Fibroblast of skin of scalp (primary cell): Measurements from ENCODE around the gene SYCN. TPM values are rescaled to one million over a fixed set of nuclear protein-coding genes. Genes with fewer than 3 reads are reported as not detected.
"Not testable (repeated sequence)": the region's sequence is repeated elsewhere in the genome, so short reads cannot be mapped to it uniquely, and the experiment has no call there.

Experiments used
- DNase-seq: peaks from one replicate; pipeline ENCODE4 v3.0.0-alpha.2; 2013
- polyA plus RNA-seq, 2 experiments: library from polyadenylated mRNA; unstranded; fragments of 120-200 nt; gene quantifications; one replicate each; pipeline ENCODE4 v1.2.1, GENCODE V29; 2013; ENCODE audit not compliant: insufficient read length in 2 of 2

SYCN gene
- not detected for polyA plus RNA-seq (2013, experiment 1 of 2; ENCODE audit: insufficient read length)
- not detected for polyA plus RNA-seq (2013, experiment 2 of 2; ENCODE audit: insufficient read length)

DNA sequence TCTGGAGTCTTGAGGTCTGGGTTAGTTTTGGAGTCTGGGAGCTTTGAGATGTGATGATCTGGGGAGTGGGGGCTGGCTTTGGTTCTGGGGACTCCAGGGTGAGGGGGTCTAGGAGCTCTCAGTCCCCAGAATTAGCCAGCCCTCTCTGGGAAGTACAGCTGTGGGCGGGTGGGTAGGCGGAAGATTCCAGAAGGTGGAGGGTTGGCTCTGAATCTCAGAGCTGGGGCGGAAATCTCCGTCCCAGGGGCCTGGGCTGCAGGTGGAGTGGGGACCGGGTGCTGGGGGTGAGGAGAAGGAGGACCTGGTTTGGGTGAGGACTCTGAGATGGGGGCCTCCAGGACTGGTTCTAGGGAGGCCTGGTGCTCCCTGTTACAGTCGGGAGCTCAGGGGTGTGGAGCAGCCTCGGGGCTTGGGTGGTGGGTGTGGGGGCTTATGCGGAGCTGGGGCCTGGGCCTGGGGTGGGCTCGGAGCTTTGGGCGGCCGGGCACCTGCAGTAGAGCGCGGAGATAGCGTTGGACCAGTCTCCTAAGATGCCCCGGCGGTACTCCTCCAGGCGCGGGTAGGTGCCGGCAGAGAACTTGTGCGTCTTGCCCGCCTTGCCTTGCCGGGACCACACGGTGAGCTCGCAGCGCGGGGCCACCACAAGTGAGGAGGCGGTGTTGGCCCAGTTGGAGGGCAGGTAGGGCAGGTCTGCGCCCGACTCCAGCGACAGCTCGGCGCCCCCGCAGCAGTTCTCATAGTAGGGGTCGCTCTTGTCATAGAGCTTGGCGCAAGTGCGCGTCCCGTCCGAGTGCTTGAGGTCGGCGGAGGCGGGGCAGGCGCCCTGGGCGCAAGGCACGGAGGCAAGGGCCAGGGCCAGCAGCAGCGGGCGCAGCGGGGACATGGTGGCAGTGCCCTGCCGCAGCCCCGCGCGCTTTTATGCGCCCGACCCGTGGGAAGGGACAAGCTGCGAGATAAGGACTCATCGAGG lies at the start of gene SYCN:
SYCN (minus strand) TSS at position 892 of the 970 bp plus-strand sequence; CDS start at position 883, 9 bp downstream.
- no peak for DNase-seq

DNA sequence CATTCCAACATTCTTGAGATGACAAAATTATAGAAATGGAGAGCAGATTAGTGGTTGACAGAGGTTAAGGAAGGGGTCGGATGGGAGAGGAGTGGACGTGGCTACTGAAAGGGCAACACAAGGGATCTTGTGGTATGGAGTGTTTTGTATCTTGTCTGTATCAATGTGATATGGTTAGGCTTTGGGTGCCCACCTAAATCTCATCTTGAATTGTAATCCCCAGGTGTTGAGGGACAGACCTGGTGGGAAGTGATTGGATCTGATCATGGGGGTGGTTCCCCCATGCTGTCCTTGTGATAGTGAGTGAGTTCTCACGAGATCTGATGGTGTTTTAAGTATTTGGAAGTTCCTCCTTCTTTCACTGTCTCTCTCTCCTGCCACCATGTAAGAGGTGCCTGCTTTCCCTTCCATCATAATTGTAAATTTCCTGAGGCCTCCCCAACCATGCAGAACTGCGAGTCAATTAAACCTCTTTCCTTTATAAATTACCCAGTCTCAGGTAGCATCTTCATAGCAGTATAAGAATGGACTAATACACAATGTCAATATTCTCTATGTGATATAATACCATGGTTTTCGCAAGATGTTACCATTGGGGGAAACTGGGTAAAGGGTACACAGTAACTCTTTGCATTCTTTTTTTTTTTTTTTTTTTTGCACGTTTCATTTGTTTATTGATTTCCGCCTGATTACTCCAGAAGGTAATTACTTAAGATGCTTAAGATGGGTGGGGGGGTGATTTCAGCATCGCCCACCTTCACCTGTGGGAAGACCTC lies 49.5 kb upstream of the SYCN start:
- DNase-seq, result no peak

DNA sequence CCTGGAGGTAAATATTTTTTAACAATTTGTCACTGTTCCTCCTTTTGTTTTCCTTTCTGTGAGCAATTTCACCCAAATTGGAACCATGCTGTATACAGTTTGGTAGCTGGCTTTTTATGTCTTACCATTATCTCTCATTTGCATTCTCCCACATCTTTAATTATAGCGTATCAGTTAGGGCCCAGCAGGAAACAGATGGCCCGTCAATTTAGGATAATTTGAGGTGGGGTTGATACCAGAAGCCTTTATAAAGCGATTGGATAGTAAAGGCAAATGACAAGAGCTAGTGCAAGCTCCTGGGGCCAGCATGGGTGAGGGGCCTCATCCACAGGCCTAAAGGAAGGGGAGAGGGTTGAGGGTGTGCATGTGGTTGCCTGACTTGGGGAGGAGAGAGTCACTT lies 48.4 kb upstream of the SYCN start:
- no peak for DNase-seq

DNA sequence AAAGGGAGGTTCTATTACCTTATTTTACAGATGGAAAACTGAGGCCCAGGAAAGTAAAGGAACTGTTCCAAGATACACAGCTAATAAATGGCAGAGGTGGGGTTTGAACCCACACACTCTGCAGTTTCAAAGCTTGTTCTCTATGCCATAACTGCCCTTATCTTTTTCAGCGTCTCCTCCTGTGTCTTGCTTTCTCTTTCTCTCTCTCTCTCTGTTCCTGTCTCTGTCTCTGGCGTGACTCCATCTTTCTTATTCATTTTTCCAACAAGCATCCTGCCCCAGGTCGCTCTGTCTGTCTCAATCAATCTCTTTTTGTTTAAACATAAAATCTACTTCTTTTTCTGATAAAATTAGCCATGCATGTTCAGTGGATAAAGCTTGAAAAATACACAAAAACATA lies 47.8 kb upstream of the SYCN start:
- DNase-seq, result no peak

DNA sequence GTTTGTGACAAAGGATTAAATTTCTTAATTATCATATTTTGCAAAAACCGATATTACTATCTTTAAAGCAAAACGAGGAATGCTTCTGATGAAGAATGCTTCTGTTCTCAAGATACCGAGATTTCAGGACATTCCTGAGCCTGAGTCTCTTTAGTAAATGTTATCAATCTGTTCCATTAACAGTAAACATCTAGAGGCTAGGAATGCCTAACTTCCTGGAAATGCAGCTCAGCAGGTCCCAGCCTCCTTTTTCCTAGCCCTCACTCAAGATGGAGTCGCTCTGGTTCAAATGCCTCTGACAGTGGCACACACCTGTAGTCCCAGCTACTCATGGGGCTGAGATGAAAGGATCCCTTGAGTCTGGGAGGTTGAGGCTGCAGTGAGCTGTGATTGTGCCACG lies 47.0 kb upstream of the SYCN start:
- no peak for DNase-seq

DNA sequence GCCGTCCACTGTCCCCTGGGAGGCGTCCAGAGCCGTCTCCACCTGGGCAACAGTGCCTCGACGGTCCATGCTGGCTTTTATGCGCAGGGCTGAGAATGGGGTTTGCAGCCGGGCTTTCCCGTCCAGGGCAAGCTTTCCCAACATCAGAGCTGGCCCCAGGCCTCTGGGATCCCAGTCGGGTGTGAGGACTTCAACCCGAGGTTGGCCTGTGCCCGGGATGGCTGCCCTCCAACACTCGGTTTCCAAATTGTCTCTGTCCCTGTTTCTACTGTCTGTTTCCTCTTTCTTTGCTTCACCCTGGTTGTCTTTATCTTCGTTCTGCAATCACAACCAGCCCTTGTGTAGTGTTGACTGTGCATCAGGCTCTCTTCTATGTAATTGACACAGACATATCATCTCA lies 44.7 kb upstream of the SYCN start, which contains the start of gene IFNL4:
IFNL4 (minus strand) TSS at position 51 of the 400 bp plus-strand sequence.
- no peak for DNase-seq

DNA sequence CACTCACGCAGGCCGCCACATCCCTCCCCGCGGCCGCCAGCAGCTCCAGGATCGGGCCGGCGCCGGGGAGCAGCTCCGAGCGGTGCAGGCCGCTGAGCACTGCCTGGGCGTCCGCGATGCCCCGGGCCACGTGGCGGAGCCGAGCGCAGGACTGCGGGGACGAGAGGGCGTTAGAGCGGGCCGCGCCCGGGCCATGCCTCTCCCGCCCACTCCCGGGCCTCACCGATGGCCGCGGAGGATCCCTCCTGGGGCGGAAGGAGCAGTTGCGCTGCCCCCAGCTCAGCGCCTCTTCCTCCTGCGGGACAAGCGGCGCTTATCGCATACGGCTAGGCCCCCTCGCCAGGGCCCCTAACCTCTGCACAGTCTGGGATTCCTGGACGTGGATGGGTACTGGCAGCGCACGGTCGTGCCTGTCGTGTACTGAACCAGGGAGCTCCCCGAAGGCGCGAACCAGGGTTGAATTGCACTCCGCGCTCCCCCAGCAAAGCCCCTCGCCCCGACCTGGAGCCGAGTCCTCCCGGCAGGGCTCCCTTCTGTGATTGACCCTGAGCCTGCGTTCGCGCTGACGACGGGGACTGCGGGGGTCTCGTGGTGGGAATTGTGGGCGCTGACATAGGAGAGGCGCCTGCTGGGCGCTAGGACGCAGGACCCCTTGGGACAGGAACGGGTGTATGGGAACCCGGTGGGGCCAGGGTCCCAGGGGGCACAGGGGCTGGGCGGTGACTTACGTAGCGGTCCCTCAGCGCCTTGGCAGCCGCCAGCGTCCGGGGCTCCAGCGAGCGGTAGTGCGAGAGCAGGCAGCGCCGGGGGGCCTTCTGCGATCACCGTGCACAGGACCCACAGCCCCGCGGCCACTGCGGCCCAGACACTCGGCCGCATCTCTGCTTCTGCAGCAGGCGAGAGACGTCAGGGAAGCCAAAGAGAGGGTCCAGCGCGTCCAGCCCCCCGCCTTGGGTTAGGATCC lies 43.9 kb upstream of the SYCN start:
- DNase-seq, result peak; percentile 14

- peak; percentile 14 for DNase-seq
These were observed 43.0 kb upstream of the SYCN start for GRCh38 chr19:39246951-39247669.

- DNase-seq, result not testable (repeated sequence)
These were observed 41.1 kb upstream of the SYCN start for GRCh38 chr19:39245166-39245565.

GRCh38 chr19:39244410-39245100 lies 40.5 kb upstream of the SYCN start, which contains the start of gene IFNL3:
Gene IFNL3, minus strand, starts transcription at chr19:39245006. Its CDS starts 39 bp downstream, at chr19:39244967.
- not testable (repeated sequence) for DNase-seq

GRCh38 chr19:39243741-39244140 lies 39.7 kb upstream of the SYCN start:
- not testable (repeated sequence) for DNase-seq

- no peak for DNase-seq
These were observed 36.4 kb upstream of the SYCN start for GRCh38 chr19:39240421-39240820.

DNA sequence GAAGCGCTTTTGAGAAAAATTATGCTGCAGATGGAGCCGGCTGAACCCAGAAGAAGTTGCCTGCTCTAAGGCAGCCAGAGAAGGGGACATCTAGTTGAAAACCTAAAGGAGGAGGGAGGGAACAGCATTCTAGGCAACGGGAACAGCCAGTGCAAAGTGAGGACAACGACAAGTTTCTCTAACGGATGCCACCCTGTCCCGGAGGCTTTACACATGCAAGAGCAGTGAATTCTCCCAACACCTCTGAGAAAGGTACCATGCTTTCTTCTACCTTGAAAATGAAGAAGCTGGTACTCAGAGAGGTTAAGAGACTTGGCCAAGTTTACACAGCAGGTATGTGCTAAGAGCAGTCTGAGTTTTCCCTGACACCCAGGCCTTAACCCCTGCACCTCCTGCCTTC lies 34.9 kb upstream of the SYCN start:
- DNase-seq, result no peak

DNA sequence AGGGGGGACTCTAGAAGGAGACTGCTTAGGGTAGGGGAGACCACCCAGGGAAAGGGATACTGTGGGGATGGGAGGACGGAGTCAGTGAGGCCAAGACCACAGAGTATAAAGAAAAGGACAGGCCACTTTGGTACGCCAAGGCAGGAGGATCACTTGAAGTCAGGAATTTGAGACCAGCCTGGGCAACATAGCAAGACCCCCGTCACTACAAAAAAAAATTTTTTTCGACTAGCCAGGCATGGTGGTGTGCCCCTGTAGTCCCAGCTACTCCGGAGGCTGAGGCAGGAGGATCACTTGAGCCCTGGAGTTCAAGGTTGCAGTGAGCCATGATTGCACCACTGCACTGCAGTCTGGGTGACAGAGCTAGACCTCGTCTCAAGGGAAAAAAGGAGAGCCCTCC lies 34.1 kb upstream of the SYCN start:
- no peak for DNase-seq

- DNase-seq, result no peak
These were observed 33.4 kb upstream of the SYCN start for GRCh38 chr19:39237200-39238184.

DNA sequence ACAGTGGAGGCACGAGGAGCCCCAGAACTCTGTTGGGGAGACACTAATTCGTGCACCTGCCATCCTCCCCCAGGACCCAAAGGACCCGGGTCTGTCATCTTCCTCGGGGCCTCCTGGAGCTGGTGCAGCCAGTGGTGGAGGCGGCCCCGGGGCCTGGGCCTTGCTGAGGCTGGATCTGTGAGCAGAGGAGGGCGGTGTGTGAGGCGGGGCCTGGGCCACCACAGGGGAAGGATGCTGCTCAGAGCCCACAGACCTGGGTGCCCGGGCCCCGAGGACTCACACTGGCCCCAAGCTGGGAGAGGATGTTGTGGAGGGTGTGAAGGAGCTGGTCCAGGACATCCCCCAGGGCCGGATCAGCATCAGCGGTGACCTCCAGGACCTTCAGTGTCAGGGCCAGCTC lies 32.5 kb upstream of the SYCN start:
- no peak for DNase-seq

GRCh38 chr19:39232708-39233107 lies 28.6 kb upstream of the SYCN start:
- DNase-seq, result no peak

DNA sequence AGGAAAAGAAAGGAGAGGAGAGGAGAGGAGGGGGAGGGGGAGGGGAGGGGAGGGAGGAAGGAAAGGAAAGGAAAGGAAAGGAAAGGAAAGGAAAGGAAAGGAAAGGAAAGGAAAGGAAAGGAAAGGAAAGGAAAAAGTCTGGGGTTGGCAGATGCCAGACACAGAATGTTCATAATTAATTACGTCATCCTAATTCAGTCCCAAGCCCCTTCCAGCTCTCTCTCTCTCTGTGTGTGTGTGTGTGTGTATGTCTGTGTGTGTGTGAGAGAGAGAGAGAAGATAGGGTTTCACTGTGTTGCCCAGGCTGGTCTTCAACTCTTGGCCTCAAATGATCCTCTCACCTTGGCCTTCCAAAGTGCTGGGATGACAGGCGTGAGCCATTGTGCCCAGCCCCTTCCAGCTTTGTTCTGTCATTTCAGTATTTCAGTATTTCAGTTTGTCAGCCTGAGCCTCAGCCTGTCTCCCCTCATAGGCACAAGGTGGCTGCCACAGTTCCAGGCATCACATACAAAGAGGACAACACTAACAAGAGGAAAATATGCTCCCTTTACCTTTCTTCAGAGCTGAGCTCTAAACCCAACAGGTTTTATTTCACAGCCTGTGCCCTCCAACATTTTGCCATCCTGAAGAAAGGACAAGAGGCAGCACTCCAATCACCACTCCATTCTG lies 26.2 kb upstream of the SYCN start:
- no peak for DNase-seq

DNA sequence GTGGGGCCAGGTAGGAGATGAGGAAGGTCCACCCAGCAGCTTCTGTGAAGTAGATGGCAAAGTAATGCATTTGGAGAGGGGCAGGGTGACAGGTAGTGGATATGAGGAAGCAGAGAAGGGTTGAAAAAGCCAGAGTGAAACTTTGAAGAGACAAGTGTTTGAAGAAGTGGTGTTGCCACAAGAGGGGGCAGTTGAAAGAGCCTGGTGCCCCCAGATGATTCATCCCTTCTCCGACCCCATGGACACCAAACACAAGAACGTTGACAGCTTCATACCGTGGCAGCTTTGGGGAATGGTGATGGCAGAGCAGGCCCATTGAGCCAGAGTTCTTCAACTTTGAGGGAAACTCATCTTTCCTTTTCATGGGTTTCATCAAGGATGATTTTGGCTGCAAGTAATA lies 20.8 kb upstream of the SYCN start:
- no peak for DNase-seq
